T-cell (primary cell): ENCODE results near the gene FAM98B. TPM values are rescaled to one million over a fixed set of nuclear protein-coding genes. Genes with fewer than 3 reads are reported as not detected.

Experiments used
- ATAC-seq, 4 experiments: fragments of 200-7000 bp in 3 of 4; fragments of 150-1000 bp in 1 of 4; cut with Tn5 transposase; replicated peaks in 1 of 4; 1 replicate in 3 of 4; 2 replicates in 1 of 4; pipeline ENCODE4 v1.10.0; 2021; ENCODE audit warnings: moderate library complexity in 3 of 4, mild to moderate bottlenecking in 2 of 4, moderate number of reproducible peaks in 1 of 4
- CTCF ChIA-PET, 2 donors: fragments of 300-600 bp; sonication (Branson Sonifier 250); formaldehyde crosslinking; loops; one replicate each; lab custom pipeline; 2022; ENCODE audit warnings: antibody characterized with exemption in 2 of 2; lab: Charles Lee
- POLR2A ChIA-PET, 2 donors: fragments of 300-600 bp; sonication (Branson Sonifier 250); formaldehyde crosslinking; loops; one replicate each; lab custom pipeline; 2022; ENCODE audit warnings: antibody characterized with exemption in 2 of 2; lab: Charles Lee
- DNase-seq, 35 experiments: peaks; one replicate each; pipeline versions ENCODE4 v3.0.0 to v3.0.0-alpha.2; 2013 to 2023
- H3K27ac ChIP-seq: one replicate; pipeline ENCODE4 v1.5.1; 2013; ENCODE audit warnings: low read length
- H3K27me3 ChIP-seq, 2 experiments: replicated peaks in 1 of 2; 1 replicate in 1 of 2; 2 replicates in 1 of 2; pipeline versions ENCODE4 v1.6.1 to v1.7.0; 2013; ENCODE audit warnings: low read length in 1 of 2, mixed read lengths in 1 of 2; ENCODE audit not compliant: control insufficient read depth in 2 of 2, insufficient read depth in 2 of 2; ENCODE audit errors: extremely low read depth in 1 of 2
- H3K36me3 ChIP-seq, 2 donors: 1 replicate in 1 of 2; 2 replicates in 1 of 2; pipeline versions ENCODE4 v1.6.1 to v1.7.0; 2013; ENCODE audit warnings: low read length in 1 of 2; ENCODE audit not compliant: control insufficient read depth in 2 of 2, insufficient read depth in 1 of 2; ENCODE audit errors: extremely low read depth in 1 of 2
- H3K4me1 ChIP-seq, 2 experiments: 1 replicate in 1 of 2; 2 replicates in 1 of 2; pipeline versions ENCODE4 v1.6.1 to v1.7.0; 2013; ENCODE audit warnings: low read length in 2 of 2, mixed read lengths in 1 of 2; ENCODE audit not compliant: insufficient read depth in 2 of 2, control insufficient read depth in 1 of 2; ENCODE audit errors: extremely low read depth in 1 of 2
- H3K4me3 ChIP-seq, 2 donors: 1 replicate in 1 of 2; 2 replicates in 1 of 2; pipeline versions ENCODE4 v1.5.1 to v1.7.0; 2013; ENCODE audit warnings: mild to moderate bottlenecking in 2 of 2, low read length in 1 of 2, moderate library complexity in 1 of 2; ENCODE audit not compliant: control insufficient read depth in 1 of 2; ENCODE audit errors: extremely low read depth in 1 of 2
- H3K9me3 ChIP-seq: 2 replicates; pipeline ENCODE4 v1.7.0; 2013
- H3K27ac Mint-ChIP-seq, 2 donors: one replicate each; pipeline ENCODE4 v1.8.0; 2020 to 2021; ENCODE audit warnings: mild to moderate bottlenecking in 2 of 2, mixed read lengths in 2 of 2
- H3K27me3 Mint-ChIP-seq, 2 donors: one replicate each; pipeline ENCODE4 v1.8.0; 2021 to 2022; ENCODE audit warnings: mixed read lengths in 2 of 2
- H3K36me3 Mint-ChIP-seq: one replicate; pipeline ENCODE4 v1.8.0; 2021; ENCODE audit warnings: mixed read lengths
- H3K4me1 Mint-ChIP-seq, 3 donors: one replicate each; pipeline ENCODE4 v1.8.0; 2020 to 2022; ENCODE audit warnings: mixed read lengths in 3 of 3, mild to moderate bottlenecking in 1 of 3
- H3K4me3 Mint-ChIP-seq, 3 donors: one replicate each; pipeline ENCODE4 v1.8.0; 2020 to 2022; ENCODE audit warnings: mild to moderate bottlenecking in 3 of 3, mixed read lengths in 3 of 3, moderate library complexity in 3 of 3
- H3K9me3 Mint-ChIP-seq, 3 donors: one replicate each; pipeline ENCODE4 v1.8.0; 2020 to 2022; ENCODE audit warnings: mixed read lengths in 3 of 3
- WGBS: methylation state at CpG from one replicate; pipeline ENCODE4 v1.1.5; 2013; ENCODE audit warnings: missing lambda C conversion rate; ENCODE audit not compliant: insufficient coverage; 5-methylcytosine and 5-hydroxymethylcytosine counted together
- total RNA-seq, 35 experiments: library from RNA in 6 of 35; stranded (reverse) in 6 of 35; fragments of 120-200 nt in 1 of 35; gene quantifications; one replicate each; pipeline versions ENCODE4 v1.2.1 to v1.2.4 and lab custom pipeline; 2013 to 2026

The FAM98B gene
- total RNA-seq: 10 to 100 TPM; 15.1 to 24.4 (median 20.6) TPM
- total RNA-seq (2013): 17.7 TPM
- total RNA-seq (lab: John Stamatoyannopoulos, UW): 9.1 to 23.5 (median 15.5) reads per million in 29 experiments

GRCh38 chr15:38453971-38454695 is at the start of gene FAM98B:
Gene FAM98B (plus strand): TSS chr15:38454127. CDS start chr15:38454162, 35 bp downstream.
- H3K9me3 Mint-ChIP-seq: no peaks in the 10 kb centered on the region
- ATAC-seq: peak; percentile 85 to 91 (median 88)
- H3K36me3 ChIP-seq: peaks cover 0 to 3% of the 10 kb centered on the region in 2 donors
- H3K4me3 Mint-ChIP-seq: peak within 1 kb of the TSS; percentile 95 to 98 (median 96)
- peaks cover 5 to 8% of the 10 kb centered on the region in 2 experiments for H3K4me1 ChIP-seq
- ChIA-PET CTCF (interaction anchor here (0.6 to 3.3 kb wide), 23 partner anchors 11 to 921 kb away, joined by 3 to 23 read pairs (median 3); partner anchors contain the start of gene RASGRP1 (in 2 of the 2)), POLR2A (interaction anchor here in 1 of 2 donors (0.6 to 1.2 kb wide), 3 partner anchors 14 to 242 kb away, joined by 3 to 4 read pairs (median 3); no protein-coding TSS in a partner anchor)
- no peaks in the 10 kb centered on the region for H3K27me3 Mint-ChIP-seq
- peak within 1 kb of the TSS; percentile 93 to 94 for H3K27ac Mint-ChIP-seq
- H3K27ac ChIP-seq: peak within 1 kb of the TSS; percentile 88
- no peaks in the 10 kb centered on the region for H3K9me3 ChIP-seq
- H3K36me3 Mint-ChIP-seq: peaks cover 2% of the 10 kb centered on the region
- H3K4me3 ChIP-seq: peak within 1 kb of the TSS; percentile 88 to 93
- peaks cover 39 to 44% (median 42%) of the 10 kb centered on the region in 3 donors for H3K4me1 Mint-ChIP-seq
- 1% methylated on average over 26 of the region's 49 CpGs for WGBS
- peak; percentile 69 to 92 (median 79) for DNase-seq
- no peaks in the 10 kb centered on the region for H3K27me3 ChIP-seq

DNA sequence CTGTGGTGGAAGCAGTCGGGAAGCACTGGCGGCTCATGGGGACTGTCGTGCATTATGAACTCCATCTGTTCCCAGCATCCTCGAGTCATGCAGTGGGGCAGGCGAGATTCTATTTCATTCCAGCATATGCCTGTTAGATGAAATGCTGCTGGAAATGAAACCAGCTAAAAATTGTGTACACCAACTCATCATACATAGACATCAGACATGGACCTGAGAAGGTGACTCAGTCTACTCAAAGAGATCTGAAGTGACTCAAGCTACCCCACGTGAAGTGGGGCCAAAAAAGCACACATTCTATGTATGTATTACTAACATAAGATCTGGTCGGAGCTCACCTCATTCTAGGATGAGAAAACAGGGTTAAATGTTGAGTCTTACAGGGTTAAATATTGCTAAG is 47.5 kb upstream of the FAM98B start:
- H3K9me3 ChIP-seq: no peaks in the 10 kb centered on the region
- H3K4me1 ChIP-seq: no peaks in the 10 kb centered on the region
- no peaks in the 10 kb centered on the region for H3K27me3 ChIP-seq
- H3K27me3 Mint-ChIP-seq: peaks cover 11 to 27% of the 10 kb centered on the region in 2 donors
- CTCF ChIA-PET: interaction anchor here in 1 of 2 donors (0.5 kb wide), 1 partner anchor 1691 kb away, joined by 3 read pairs; no protein-coding TSS in a partner anchor
- H3K4me1 Mint-ChIP-seq: no peaks in the 10 kb centered on the region
- ATAC-seq: no peak
- no peak overlapping the region for H3K27ac Mint-ChIP-seq
- H3K27ac ChIP-seq: no peak overlapping the region
- no CpG with 5 or more reads among the region's 7 CpGs for WGBS
- H3K9me3 Mint-ChIP-seq: no peaks in the 10 kb centered on the region
- POLR2A ChIA-PET: interaction anchor here in 1 of 2 donors (0.5 kb wide), 1 partner anchor 142 kb away, joined by 3 read pairs; no protein-coding TSS in a partner anchor
- H3K36me3 Mint-ChIP-seq: no peaks in the 10 kb centered on the region
- no peak overlapping the region for H3K4me3 Mint-ChIP-seq
- no peak for DNase-seq
- H3K4me3 ChIP-seq: no peak overlapping the region
- H3K36me3 ChIP-seq: no peaks in the 10 kb centered on the region

- Mint-ChIP-seq H3K36me3 (no peaks in the 10 kb centered on the region), H3K27me3 (peaks cover 12 to 17% of the 10 kb centered on the region in 2 donors), H3K27ac (no peak overlapping the region), H3K4me3 (no peak overlapping the region), H3K4me1 (no peaks in the 10 kb centered on the region), H3K9me3 (no peaks in the 10 kb centered on the region)
- CTCF ChIA-PET: no interaction called here
- Histone ChIP-seq H3K27ac (no peak overlapping the region), H3K36me3 (no peaks in the 10 kb centered on the region), H3K4me1 (no peaks in the 10 kb centered on the region), H3K27me3 (peaks cover 0 to 3% of the 10 kb centered on the region in 2 experiments), H3K9me3 (no peaks in the 10 kb centered on the region), H3K4me3 (no peak overlapping the region)
- WGBS: 100% methylated on average over 2 of the region's 4 CpGs
- no peak for DNase-seq
- POLR2A ChIA-PET: no interaction called here
- ATAC-seq: no peak
These were observed 45.4 kb upstream of the FAM98B start for GRCh38 chr15:38408576-38408975.

DNA sequence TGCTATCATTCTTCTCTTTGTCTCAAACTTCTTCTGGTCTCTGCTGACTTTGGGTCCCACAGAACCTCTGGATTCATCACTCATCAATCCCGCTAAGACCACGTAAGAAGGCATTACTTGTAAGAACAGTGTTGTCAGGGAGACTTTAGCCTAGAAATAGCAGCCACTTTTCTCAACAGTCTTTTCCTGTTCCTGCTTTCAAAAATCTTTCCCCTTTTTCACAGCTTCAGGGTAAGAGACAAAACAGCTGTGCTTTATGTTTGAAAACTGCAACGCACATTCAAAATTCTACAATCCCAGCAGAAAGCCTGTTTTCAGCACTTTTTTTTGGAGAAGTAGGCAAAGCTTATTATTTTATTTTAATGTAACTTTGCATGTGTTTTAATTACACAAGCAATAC is 42.0 kb upstream of the FAM98B start:
- H3K36me3 ChIP-seq: no peaks in the 10 kb centered on the region
- POLR2A ChIA-PET: no interaction called here
- CTCF ChIA-PET: no interaction called here
- H3K27ac ChIP-seq: no peak overlapping the region
- peaks cover 31 to 39% of the 10 kb centered on the region in 2 donors for H3K27me3 Mint-ChIP-seq
- H3K9me3 ChIP-seq: no peaks in the 10 kb centered on the region
- no peak overlapping the region for H3K4me3 Mint-ChIP-seq
- no peaks in the 10 kb centered on the region for H3K4me1 Mint-ChIP-seq
- no peak overlapping the region for H3K4me3 ChIP-seq
- H3K27me3 ChIP-seq: peaks cover 0 to 5% of the 10 kb centered on the region in 2 experiments
- no peaks in the 10 kb centered on the region for H3K4me1 ChIP-seq
- DNase-seq (no peak), ATAC-seq (no peak)
- no peaks in the 10 kb centered on the region for H3K36me3 Mint-ChIP-seq
- WGBS: no CpG with 5 or more reads among the region's 3 CpGs
- no peak overlapping the region for H3K27ac Mint-ChIP-seq
- H3K9me3 Mint-ChIP-seq: no peaks in the 10 kb centered on the region

DNA sequence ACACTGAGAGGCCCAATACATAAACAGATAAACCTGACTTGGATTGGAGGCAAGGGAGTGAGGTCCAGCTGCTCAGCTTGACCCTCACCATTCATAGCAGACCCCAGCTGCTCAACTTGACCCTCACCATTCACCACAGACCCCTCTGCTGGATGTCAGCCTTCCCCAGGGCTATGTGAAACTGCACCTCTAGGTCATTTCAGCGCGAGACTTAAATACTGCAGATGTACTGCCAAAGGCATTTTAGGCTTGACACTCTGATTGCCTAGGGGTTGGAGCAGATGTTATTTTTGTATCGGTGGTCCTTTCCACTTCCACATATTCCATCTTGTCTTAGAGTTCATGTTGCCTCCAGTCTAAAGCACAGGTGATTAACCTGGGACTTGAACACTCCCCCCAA is 41.5 kb upstream of the FAM98B start:
- Histone ChIP-seq H3K4me3 (no peak overlapping the region), H3K4me1 (no peaks in the 10 kb centered on the region), H3K27me3 (peaks cover 0 to 5% of the 10 kb centered on the region in 2 experiments), H3K9me3 (no peaks in the 10 kb centered on the region), H3K36me3 (no peaks in the 10 kb centered on the region), H3K27ac (no peak overlapping the region)
- DNase-seq: no peak
- no peak overlapping the region for H3K4me3 Mint-ChIP-seq
- H3K9me3 Mint-ChIP-seq: no peaks in the 10 kb centered on the region
- CTCF ChIA-PET: no interaction called here
- no CpG with 5 or more reads among the region's 3 CpGs for WGBS
- peaks cover 37 to 42% of the 10 kb centered on the region in 2 donors for H3K27me3 Mint-ChIP-seq
- H3K27ac Mint-ChIP-seq: no peak overlapping the region
- ATAC-seq: no peak
- POLR2A ChIA-PET: no interaction called here
- H3K36me3 Mint-ChIP-seq: no peaks in the 10 kb centered on the region
- H3K4me1 Mint-ChIP-seq: no peaks in the 10 kb centered on the region

GRCh38 chr15:38414357-38414756 is 39.6 kb upstream of the FAM98B start:
- Mint-ChIP-seq H3K4me3 (no peak overlapping the region), H3K36me3 (no peaks in the 10 kb centered on the region), H3K27ac (no peak overlapping the region), H3K27me3 (peaks cover 47 to 49% of the 10 kb centered on the region in 2 donors), H3K9me3 (no peaks in the 10 kb centered on the region), H3K4me1 (no peaks in the 10 kb centered on the region)
- DNase-seq: no peak
- CTCF ChIA-PET: no interaction called here
- no peak overlapping the region for H3K4me3 ChIP-seq
- POLR2A ChIA-PET: no interaction called here
- no peak overlapping the region for H3K27ac ChIP-seq
- no peak for ATAC-seq
- no peaks in the 10 kb centered on the region for H3K4me1 ChIP-seq
- H3K36me3 ChIP-seq: no peaks in the 10 kb centered on the region
- H3K9me3 ChIP-seq: no peaks in the 10 kb centered on the region
- H3K27me3 ChIP-seq: peaks cover 0 to 12% of the 10 kb centered on the region in 2 experiments
